ENCODE results near the gene ZNF236.

The ZNF236 gene

DNA sequence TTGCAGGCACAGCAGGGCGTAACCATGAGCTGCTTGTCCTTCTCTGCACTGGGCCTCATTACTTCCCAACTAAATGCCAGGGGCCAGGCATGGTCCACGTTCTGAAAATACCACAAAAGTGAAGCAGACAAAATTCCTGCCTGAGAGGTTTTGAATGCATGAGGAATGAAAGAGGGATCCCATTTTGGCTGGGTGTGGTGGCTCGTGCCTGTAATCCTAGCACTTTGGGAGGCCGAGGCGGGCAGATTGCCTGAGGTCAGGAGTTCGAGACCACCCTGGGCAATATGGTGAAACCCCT, 170.7 kb downstream of the ZNF236 start:
- no peak overlapping the region for H3K27ac ChIP-seq
- no peak for DNase-seq (ENCODE audit: low spot score)
- TF ChIP-seq CTCF (IDR thresholded peaks at IDR 0.05), result no peak
- H3K4me3 ChIP-seq, result no peak overlapping the region

- no peak for TF ChIP-seq CTCF (IDR thresholded peaks at IDR 0.05)
- Histone ChIP-seq H3K27ac (no peak overlapping the region), H3K4me3 (no peak overlapping the region)
- DNase-seq (ENCODE audit: low spot score), result no peak
Measured at GRCh38 chr18:76993573-76993972, 171.2 kb downstream of the ZNF236 start.

DNA sequence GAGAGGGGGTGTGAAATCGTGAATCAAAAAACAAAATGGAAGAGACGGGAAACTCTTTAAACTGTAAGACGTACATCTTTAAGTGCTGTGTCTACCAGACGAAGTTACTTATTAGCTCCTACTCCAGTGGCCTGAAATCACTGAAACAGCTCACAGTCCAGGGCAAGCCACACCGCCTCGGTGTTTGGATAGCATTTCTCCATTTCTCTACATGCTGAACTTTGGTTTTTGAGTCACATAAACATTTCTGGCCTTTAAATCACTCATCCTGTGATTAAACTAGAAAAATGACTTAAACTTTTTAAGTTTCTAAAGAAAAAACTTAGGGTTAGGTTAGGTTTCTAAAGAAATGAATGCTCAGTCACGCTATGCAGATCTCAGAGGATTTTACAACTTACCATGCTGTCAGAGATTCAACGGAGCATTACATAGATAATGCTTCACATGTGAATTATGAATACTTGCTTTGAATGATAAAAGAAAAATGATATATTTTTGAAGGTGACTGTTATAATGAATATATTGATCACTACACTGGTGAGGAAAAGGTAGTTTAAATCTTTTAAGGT, 171.8 kb downstream of the ZNF236 start:
- DNase-seq (ENCODE audit: low spot score), result no peak
- no peak overlapping the region for H3K27ac ChIP-seq

GRCh38 chr18:76995896-76996295, 173.5 kb downstream of the ZNF236 start:
- no peak for TF ChIP-seq CTCF (IDR thresholded peaks at IDR 0.05)
- Histone ChIP-seq H3K27ac (no peak overlapping the region), H3K4me3 (no peak overlapping the region)
- no peak for DNase-seq (ENCODE audit: low spot score)

More for the DNA sequence above, 171.8 kb downstream of the ZNF236 start:
- H3K4me3 ChIP-seq, result no peak overlapping the region
- no peak for TF ChIP-seq CTCF (IDR thresholded peaks at IDR 0.05)

GRCh38 chr18:76996429-76996828, 174.1 kb downstream of the ZNF236 start:
- no peak for TF ChIP-seq CTCF (IDR thresholded peaks at IDR 0.05)
- Histone ChIP-seq H3K27ac (no peak overlapping the region), H3K4me3 (no peak overlapping the region)
- DNase-seq (ENCODE audit: low spot score), result no peak

GRCh38 chr18:76997951-76998808, 175.8 kb downstream of the ZNF236 start:
- Histone ChIP-seq H3K4me3 (no peak overlapping the region), H3K27ac (no peak overlapping the region)
- no peak for DNase-seq (ENCODE audit: low spot score)
- no peak for TF ChIP-seq CTCF (IDR thresholded peaks at IDR 0.05)

GRCh38 chr18:76999077-76999476, 176.7 kb downstream of the ZNF236 start:
- H3K4me3 ChIP-seq, result no peak overlapping the region
- no peak overlapping the region for H3K27ac ChIP-seq
- TF ChIP-seq CTCF (IDR thresholded peaks at IDR 0.05), result no peak
- DNase-seq (ENCODE audit: low spot score), result no peak

Measured in coronary artery (tissue), 2 donors.